Ovary (tissue), 3 donors: ENCODE data around the gene TNK2.

Source experiments
- EP300 ChIP-seq: sonication (generic); formaldehyde crosslinking; IDR thresholded peaks from one replicate; pipeline ENCODE4 v1.6.1; 2017; ENCODE audit warnings: antibody characterized with exemption
- POLR2A ChIP-seq: fragments of 450-650 bp; IDR thresholded peaks from one replicate; pipeline ENCODE4 v1.6.1; 2017; ENCODE audit warnings: antibody characterized with exemption, mild to moderate bottlenecking, moderate library complexity
- TF ChIP-seq, protein P1 (sequence below), 3 donors: fragments of 450-650 bp in 2 of 3; fragments of 200-600 bp in 1 of 3; IDR thresholded peaks; one replicate each; pipeline versions ENCODE4 v1.5.1 to v1.8.0; 2016 to 2022; ENCODE audit warnings: antibody characterized with exemption in 3 of 3, mild to moderate bottlenecking in 1 of 3
- donor health status: DM: no; HTN: no; CAD: no.

DNA sequence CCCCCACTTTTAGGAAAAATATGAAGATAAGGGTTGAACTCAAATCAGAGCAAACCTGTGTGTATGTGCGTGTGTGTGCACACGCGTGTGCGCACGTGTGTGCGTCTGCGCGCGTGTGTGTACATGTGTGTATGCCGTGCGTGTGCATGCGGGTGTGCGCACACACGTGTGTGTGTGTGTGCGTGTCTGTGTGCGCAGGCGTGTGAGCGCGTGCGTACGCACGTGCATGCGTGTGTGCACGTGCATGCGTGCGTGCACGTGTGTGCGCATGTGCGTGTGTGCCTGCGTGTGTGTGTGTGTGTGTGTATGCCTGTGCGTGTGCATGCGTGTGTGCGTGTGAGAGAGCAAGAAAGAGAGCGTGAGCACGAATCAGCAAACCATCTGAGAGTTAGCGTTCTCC lies 20.7 kb downstream of the TNK2 start:
- TF ChIP-seq, protein P1, sequence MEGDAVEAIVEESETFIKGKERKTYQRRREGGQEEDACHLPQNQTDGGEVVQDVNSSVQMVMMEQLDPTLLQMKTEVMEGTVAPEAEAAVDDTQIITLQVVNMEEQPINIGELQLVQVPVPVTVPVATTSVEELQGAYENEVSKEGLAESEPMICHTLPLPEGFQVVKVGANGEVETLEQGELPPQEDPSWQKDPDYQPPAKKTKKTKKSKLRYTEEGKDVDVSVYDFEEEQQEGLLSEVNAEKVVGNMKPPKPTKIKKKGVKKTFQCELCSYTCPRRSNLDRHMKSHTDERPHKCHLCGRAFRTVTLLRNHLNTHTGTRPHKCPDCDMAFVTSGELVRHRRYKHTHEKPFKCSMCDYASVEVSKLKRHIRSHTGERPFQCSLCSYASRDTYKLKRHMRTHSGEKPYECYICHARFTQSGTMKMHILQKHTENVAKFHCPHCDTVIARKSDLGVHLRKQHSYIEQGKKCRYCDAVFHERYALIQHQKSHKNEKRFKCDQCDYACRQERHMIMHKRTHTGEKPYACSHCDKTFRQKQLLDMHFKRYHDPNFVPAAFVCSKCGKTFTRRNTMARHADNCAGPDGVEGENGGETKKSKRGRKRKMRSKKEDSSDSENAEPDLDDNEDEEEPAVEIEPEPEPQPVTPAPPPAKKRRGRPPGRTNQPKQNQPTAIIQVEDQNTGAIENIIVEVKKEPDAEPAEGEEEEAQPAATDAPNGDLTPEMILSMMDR (IDR thresholded peaks at IDR 0.05): no peak
- TF ChIP-seq EP300 (no peak), POLR2A (no peak)
